Measurements from ENCODE around the gene COG4.

GRCh38 chr16:70475054-70475871 is 48.1 kb downstream of the COG4 start:
- TF ChIP-seq CTCF (IDR thresholded peaks at IDR 0.05; ENCODE audit: low read depth, low read length) (no peak), EZH2phosphoT487 (IDR thresholded peaks at IDR 0.05; ENCODE audit: low read depth) (no peak)
